HEK293T (cell line): ENCODE measurements around the gene PDZK1IP1.

Source experiments
- BHLHE40 ChIP-seq: fragments of 450-650 bp; IDR thresholded peaks from 2 replicates; pipeline ENCODE4 v1.6.1; 2016; ENCODE audit warnings: mild to moderate bottlenecking, moderate library complexity, borderline replicate concordance
- FOXA1 ChIP-seq: fragments of 450-650 bp; IDR thresholded peaks from 2 replicates; pipeline ENCODE4 v1.6.1; 2016; ENCODE audit warnings: mild to moderate bottlenecking
- FOXM1 ChIP-seq: fragments of 450-650 bp; IDR thresholded peaks from 2 replicates; pipeline ENCODE4 v1.6.1; 2017; ENCODE audit warnings: mild to moderate bottlenecking, borderline replicate concordance
- HDGF ChIP-seq: fragments of 450-650 bp; IDR thresholded peaks from 2 replicates; pipeline ENCODE4 v1.6.1; 2017; ENCODE audit warnings: antibody characterized with exemption, borderline replicate concordance
- LEF1 ChIP-seq: fragments of 450-650 bp; IDR thresholded peaks from 2 replicates; pipeline ENCODE4 v1.6.1; 2017; ENCODE audit warnings: mild to moderate bottlenecking, borderline replicate concordance
- SP1 ChIP-seq: fragments of 450-650 bp; IDR thresholded peaks from 2 replicates; pipeline ENCODE4 v1.6.1; 2017
- ZNF384 ChIP-seq: fragments of 450-650 bp; IDR thresholded peaks from 2 replicates; pipeline ENCODE4 v1.6.1; 2016

GRCh38 chr1:47222476-47222875 lies 32.6 kb upstream of the PDZK1IP1 start:
- TF ChIP-seq HDGF: no peak
- TF ChIP-seq SP1: no peak
- no peak for TF ChIP-seq BHLHE40
- no peak for TF ChIP-seq ZNF384
- no peak for TF ChIP-seq FOXA1
- TF ChIP-seq FOXM1: no peak
- no peak for TF ChIP-seq LEF1
